HG02943 (cell line): Measurements from ENCODE around the gene NEDD4L.
"Not testable (repeated sequence)": the region's sequence is repeated elsewhere in the genome, so short reads cannot be mapped to it uniquely, and the experiment has no call there.

Experiments
- ATAC-seq: cut with Tn5 transposase; IDR thresholded peaks from one replicate; pipeline ENCODE4 v1.9.1; 2021; ENCODE audit warnings: mild to moderate bottlenecking, low read depth, moderate library complexity; ENCODE audit not compliant: unreplicated experiment

NEDD4L gene

GRCh38 chr18:58355243-58355642 lies 311.2 kb downstream of the NEDD4L start:
- ATAC-seq = no peak

DNA sequence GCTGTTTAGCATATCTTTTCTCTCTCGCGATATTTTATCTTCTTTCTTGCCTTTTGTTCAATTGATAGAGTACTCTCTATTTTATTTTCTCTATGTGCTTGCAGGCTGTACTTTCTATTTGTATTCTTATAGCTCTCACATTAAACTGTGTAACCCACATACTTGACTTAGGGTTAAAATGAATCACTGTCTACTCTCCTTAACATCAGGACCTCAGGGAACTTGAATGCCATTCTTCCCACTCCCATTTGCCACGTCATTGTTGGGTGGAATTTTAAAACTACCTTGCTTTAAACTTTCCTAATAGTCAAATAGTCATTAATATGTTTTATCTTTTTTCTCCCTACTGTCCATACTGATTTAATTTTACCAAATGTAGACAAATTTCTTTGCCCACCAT lies 315.2 kb downstream of the NEDD4L start:
- no peak for ATAC-seq

DNA sequence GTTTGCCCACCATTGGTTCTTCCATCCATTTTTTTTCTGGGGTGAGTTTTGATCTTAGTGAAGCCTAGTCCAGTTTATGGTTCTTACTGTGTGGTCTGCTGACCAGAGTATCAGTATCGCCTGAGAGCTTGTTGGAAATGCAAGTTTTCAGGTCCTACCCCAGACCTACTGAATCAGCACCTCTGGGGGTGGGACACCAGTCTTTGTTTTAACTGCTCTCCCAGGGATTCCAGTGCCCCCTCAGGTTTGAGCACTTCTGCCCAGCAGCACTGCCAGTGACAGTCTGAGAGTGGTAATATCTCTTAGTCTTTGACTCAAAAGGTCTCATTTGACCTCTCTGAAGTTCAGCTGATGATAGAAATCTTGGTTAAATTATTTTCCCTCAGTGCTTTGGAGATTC lies 315.6 kb downstream of the NEDD4L start:
- ATAC-seq = no peak

DNA sequence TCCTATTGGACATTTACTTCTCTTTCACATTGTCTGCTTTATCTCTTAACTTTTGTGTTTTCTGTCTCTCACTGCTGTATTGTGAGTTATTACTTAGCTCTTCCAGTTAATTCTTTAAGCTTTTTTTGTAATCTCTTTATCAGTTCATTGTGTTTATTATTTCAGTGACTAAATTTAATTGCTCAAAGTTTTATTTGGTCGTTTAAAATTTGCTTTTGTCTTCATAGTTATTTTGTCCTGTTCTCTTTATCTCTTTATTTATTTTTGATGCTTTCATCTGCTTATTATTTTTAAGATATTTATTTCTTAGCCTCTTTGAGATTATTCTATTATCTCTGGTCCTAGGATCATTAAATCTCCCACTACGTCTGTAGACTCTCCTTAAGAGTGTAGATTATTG lies 316.3 kb downstream of the NEDD4L start:
- no peak for ATAC-seq

GRCh38 chr18:58361212-58361611 lies 317.2 kb downstream of the NEDD4L start:
- no peak for ATAC-seq

GRCh38 chr18:58362027-58362575 lies 318.1 kb downstream of the NEDD4L start:
- no peak for ATAC-seq

- ATAC-seq = no peak
Observed at GRCh38 chr18:58362829-58363271, 318.8 kb downstream of the NEDD4L start.

DNA sequence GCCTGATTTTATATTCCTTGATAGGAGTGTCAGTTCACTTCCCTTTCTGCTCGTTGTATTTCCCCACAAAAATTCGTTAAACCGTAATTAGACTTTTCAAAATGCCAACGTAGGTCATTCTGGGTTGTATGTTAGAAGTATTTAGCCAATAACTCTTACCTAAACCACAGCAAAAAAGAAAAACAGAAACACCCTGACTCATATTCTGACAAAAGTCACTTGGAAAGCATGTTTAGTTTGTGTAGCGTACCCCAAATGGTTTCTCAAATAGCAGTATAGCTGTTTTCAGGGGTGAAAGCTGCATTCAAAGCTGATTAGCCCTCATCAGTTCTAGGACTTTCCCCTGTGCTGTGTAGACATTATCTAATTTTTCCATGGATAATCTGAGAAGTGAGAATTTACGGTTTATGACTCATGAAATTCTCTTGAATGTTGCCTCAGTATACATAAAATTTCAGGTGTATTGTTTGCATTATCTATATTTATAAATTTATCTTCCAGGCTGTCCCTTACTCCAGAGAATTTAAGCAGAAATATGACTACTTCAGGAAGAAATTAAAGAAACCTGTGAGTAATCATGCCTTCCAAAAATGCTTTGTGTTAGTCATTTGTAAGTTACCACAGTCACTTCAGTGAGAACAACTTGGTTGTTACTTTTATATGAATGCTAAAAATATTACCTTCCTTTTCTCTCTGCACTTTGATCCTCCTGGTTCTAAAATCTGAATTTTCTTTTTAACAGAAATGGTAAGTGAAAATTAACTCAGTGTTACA lies 319.9 kb downstream of the NEDD4L start:
- ATAC-seq = no peak

DNA sequence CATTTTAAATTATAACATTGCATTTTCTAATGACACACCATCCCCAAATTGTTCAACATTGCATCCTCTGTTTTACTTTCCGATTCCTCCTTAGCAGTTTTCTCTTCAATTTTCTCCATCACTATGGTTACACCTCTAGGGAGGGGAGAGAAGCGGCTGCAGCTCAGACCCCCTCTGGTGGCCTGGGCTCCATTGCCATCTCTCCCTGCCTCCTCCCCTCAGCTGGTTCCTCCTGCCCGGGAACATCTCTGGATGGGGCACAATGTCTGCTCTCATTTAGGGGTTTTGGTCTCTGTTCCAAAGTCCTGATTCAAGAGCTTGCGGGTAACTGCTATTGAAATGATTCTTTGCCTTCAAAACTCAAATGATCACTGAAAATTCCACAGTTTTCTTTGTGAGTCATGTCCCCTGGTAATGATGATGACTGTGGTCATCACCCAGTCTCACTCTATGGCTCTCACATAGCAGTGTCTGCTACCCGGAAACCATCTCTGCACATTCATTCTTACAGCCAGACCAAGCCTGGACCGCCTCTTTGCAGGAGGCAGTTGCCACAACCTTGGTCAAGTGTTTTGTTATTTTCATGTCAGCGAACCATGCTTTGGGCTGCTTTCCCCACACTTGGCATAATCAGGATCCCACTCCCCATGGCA lies 321.0 kb downstream of the NEDD4L start:
- ATAC-seq = no peak

DNA sequence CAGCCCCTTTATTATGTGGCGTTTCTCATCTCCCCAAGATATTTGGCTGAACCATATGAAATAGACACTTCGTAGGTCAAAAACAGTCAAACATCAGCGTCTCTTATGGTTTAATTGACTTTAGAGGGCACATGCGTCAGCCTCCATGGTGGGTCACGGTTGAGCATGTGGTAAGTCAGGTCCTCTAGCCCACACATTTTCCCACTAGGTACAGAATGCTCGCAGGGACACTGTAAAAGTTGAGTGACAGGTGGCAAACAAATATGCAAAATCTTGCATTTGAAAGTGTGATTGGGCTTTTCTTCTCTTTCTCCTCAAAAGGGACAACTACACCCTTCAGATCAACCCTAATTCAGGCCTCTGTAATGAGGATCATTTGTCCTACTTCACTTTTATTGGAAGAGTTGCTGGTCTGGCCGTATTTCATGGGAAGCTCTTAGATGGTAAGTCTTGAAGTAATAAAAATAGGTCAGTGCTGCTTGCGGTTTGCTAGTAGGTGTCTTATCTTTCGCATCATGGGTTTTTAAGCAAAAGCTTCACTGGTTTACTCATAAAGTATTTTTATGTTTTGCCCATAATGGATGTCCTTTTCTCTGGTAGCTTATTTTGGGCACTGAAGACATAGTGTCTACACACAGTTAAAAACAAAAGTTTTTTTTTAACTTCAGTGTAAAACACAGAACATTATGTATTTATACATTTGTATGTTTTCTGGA lies 323.6 kb downstream of the NEDD4L start:
- ATAC-seq = no peak

DNA sequence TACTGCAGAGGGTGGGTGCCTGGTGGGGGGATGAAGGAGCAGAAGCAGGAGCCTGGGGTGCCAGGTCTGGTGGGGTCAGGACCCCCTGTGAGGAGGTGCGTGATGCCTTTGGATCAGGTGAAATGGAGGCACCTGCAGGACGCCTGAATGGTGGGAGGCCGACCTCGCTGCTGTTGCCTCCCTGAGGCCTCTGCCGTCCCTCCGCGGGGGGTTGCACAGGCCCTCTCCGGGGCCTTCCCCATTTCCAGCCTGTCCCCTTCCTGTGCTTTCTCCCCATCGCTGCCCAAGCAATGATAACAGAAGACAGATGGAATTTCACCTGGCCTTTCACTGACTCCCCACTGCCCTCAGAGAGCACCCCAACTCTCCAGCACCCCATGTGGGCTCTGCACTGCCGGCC lies 325.6 kb downstream of the NEDD4L start:
- no peak for ATAC-seq

DNA sequence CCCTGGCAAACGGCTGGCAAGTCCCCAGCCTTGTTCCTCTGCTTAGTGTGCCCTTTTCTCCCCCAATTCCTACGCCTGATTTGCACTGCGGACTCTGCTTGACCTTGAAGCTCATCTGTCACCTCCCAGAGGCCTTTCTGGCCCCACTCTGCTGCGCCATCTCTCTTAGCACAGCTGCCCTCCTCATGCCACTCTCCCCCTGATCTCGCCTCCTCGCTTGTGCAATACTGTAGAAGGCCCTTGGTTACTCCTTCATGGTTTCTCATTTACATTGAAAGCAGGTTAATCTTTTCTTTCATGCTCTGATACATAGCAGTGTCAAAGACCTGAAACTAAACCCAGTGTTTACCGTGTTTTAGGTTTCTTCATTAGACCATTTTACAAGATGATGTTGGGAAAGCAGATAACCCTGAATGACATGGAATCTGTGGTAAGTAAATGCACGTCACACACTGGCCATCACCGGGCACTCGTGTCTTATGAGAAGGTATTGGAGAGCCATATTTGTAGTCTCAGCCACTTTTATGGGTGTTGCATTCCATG lies 326.1 kb downstream of the NEDD4L start:
- no peak for ATAC-seq

DNA sequence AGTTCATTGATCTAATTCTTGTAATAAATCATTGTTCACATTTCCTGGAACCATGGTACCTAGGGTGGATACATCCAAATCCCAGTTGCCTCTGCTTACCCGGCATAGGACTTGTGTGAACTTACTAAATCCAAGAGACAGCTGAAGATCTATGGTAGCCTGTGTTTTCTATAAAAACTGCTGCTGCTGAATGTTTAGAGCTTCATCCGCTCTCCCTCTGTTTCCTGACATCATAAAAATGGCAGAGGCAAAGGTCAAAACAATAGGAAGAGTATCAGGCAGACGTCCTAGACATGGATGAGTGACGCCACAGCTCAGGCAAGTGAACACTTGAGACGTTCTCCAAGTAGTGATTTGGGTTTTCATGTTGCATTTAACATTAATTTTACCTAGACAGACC lies 326.6 kb downstream of the NEDD4L start:
- no peak for ATAC-seq

- no peak for ATAC-seq
Observed at GRCh38 chr18:58373481-58373880, 329.5 kb downstream of the NEDD4L start.

DNA sequence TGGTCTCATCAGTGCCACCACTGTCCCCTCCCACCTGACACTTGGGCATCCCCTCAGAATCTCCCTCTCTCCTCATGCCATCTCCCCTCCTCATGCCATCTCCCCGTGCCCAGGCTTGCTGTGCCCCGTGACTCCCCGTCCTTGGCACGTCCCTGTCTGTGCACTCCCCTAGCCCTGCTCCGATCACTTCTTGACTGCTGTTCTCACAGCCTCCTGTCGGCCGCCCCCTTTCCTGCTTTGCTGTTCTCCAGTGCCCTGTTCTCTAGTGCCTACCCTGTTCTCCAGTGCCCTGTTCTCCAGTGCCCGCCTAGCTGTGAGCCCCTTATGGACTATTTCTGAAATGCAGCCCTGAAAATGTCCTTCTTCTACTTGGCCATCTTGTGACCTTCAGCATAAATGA lies 331.0 kb downstream of the NEDD4L start:
- no peak for ATAC-seq

GRCh38 chr18:58378411-58379379 lies 334.7 kb downstream of the NEDD4L start:
- ATAC-seq = no peak

DNA sequence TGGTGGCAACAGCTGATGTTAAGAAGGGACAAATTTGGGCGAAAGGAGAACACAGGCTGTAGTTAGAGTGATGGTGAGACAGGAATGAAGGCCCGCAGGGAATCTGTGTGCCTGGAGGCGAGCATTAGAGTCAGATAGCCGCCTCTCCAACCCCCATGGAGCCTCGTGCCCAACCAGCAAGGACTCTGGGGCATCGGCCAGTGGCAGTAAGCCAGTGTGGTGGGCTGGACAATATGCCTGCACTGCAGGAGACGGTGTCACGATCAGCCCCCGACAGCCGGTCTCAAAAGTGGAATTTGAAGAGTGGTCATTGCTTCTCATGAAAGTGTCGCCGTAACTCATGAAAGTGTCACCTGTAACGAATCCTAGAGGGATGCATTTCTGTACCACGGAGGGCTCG lies 335.4 kb downstream of the NEDD4L start:
- no peak for ATAC-seq

DNA sequence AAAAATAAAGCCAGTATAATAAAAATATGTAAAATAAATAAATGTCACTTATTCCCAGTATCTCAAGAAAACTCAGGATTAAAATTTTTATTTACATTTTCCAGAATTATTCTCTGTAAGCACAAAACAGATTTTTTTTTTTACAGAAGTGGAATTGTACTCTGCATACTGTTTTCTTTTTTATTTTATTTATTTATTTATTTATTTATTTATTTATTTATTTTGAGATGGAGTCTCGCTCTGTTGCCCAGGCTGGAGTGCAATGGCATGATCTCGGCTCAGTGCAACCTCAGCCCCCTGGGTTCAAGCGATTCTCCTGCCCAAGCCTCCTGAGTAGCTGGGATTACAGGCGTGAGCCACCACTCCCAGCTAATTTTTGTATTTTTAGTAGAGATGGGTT lies 336.1 kb downstream of the NEDD4L start:
- not testable (repeated sequence) for ATAC-seq

DNA sequence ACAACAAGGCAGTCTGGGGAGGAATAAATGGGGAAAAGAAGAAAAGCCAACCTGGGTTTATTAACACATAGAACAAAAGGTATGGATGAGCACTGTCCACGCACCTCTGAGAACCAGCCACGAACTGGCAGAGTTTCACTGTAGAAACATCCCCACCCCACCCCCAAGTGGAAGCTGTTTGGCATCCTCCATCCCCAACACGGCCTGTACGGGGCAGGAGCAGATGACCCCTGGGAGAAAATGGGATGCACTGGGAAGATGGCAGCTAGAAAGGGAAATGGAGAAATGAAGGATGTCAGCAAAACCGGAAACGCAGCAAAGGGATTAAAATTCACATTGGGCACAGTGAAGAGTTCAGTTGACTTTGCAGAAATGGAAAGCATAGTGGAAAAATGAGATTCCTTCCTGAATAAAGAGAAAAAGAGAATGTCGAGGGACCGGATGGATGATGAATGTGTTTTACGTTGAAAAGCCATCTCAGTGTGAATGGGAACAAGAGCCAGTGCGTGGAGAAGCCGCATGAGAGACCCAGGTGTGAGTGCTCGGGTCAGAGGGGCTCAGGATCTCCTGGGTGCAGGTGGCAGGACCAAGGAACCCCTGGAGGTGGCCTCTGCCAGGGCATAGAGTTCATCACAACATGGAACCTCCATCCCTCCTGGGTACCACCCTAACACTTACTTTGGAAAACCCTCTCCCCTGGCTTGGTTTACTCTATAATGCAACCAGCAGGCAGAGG lies 337.8 kb downstream of the NEDD4L start:
- no peak for ATAC-seq
